Liver (tissue), 9 donors: ENCODE results near the gene ZFYVE19. TPM values are rescaled to one million over a fixed set of nuclear protein-coding genes. Genes with fewer than 3 reads are reported as not detected.

Experiments
- DNase-seq: peaks from one replicate; pipeline ENCODE4 v3.0.0-alpha.2; 2017; ENCODE audit warnings: low spot score
- H3K27ac ChIP-seq, 2 donors: one replicate each; pipeline ENCODE4 v1.7.0; 2013; ENCODE audit warnings: inconsistent platforms in 2 of 2, low read length in 2 of 2, control low read depth in 1 of 2, low read depth in 1 of 2, mild to moderate bottlenecking in 1 of 2
- H3K27me3 ChIP-seq, 4 donors: one replicate each; pipeline versions ENCODE4 v1.6.1 to v1.7.0; 2013; ENCODE audit warnings: low read length in 3 of 4, inconsistent platforms in 1 of 4, mild to moderate bottlenecking in 1 of 4, moderate library complexity in 1 of 4; ENCODE audit not compliant: control insufficient read depth in 4 of 4, insufficient read depth in 4 of 4
- H3K36me3 ChIP-seq, 4 donors: one replicate each; pipeline versions ENCODE4 v1.6.1 to v1.7.0; 2013; ENCODE audit warnings: low read length in 3 of 4, mild to moderate bottlenecking in 3 of 4, low read depth in 1 of 4, moderate library complexity in 1 of 4; ENCODE audit not compliant: control insufficient read depth in 4 of 4, insufficient read depth in 3 of 4
- H3K4me1 ChIP-seq, 4 donors: one replicate each; pipeline versions ENCODE4 v1.6.1 to v1.7.0; 2013; ENCODE audit warnings: low read length in 3 of 4, mild to moderate bottlenecking in 3 of 4, moderate library complexity in 1 of 4; ENCODE audit not compliant: control insufficient read depth in 4 of 4, insufficient read depth in 4 of 4
- H3K4me3 ChIP-seq, 3 donors: one replicate each; pipeline versions ENCODE4 v1.6.1 to v1.7.0; 2013; ENCODE audit warnings: low read length in 3 of 3, control low read depth in 1 of 3, low read depth in 1 of 3, mild to moderate bottlenecking in 1 of 3
- H3K9ac ChIP-seq, 2 donors: one replicate each; pipeline ENCODE4 v1.7.0; 2013; ENCODE audit warnings: low read length in 2 of 2, mild to moderate bottlenecking in 2 of 2, moderate library complexity in 2 of 2, control low read depth in 1 of 2, low read depth in 1 of 2
- H3K9me3 ChIP-seq, 4 donors: one replicate each; pipeline versions ENCODE4 v1.6.1 to v1.7.0; 2013; ENCODE audit warnings: low read length in 3 of 4; ENCODE audit not compliant: control insufficient read depth in 4 of 4
- EGR1 ChIP-seq, 2 donors: IDR thresholded peaks; 2 replicates each; pipeline ENCODE4 v1.6.1; 2016 to 2018; ENCODE audit warnings: antibody characterized with exemption in 2 of 2, low read depth in 2 of 2
- FOXA1 ChIP-seq: IDR thresholded peaks from 2 replicates; pipeline ENCODE4 v1.6.1; 2016; ENCODE audit warnings: antibody characterized with exemption
- FOXA2 ChIP-seq: IDR thresholded peaks from 2 replicates; pipeline ENCODE4 v1.6.1; 2016; ENCODE audit warnings: antibody characterized with exemption
- GABPA ChIP-seq, 2 donors: IDR thresholded peaks in 1 of 2; conservative IDR thresholded peaks in 1 of 2; 2 replicates each; pipeline ENCODE4 v1.6.1; 2016; ENCODE audit warnings: antibody characterized with exemption in 2 of 2, mild to moderate bottlenecking in 1 of 2, moderate library complexity in 1 of 2
- HNF4A ChIP-seq, 2 donors: conservative IDR thresholded peaks; 2 replicates each; pipeline ENCODE4 v1.6.1; 2016; ENCODE audit warnings: antibody characterized with exemption in 2 of 2, mild to moderate bottlenecking in 2 of 2
- HNF4G ChIP-seq: IDR thresholded peaks from 2 replicates; pipeline ENCODE4 v1.6.1; 2016; ENCODE audit warnings: antibody characterized with exemption
- JUND ChIP-seq, 2 donors: IDR thresholded peaks; 2 replicates each; pipeline ENCODE4 v1.6.1; 2016; ENCODE audit warnings: antibody characterized with exemption in 2 of 2
- NR2F2 ChIP-seq: IDR thresholded peaks from 2 replicates; pipeline ENCODE4 v1.6.1; 2016; ENCODE audit warnings: antibody characterized with exemption
- RAD21 ChIP-seq, 2 donors: IDR thresholded peaks; 2 replicates each; pipeline ENCODE4 v1.6.1; 2016; ENCODE audit warnings: antibody characterized with exemption in 2 of 2, mild to moderate bottlenecking in 2 of 2
- RXRA ChIP-seq, 2 donors: IDR thresholded peaks; 2 replicates each; pipeline ENCODE4 v1.6.1; 2017 to 2018; ENCODE audit warnings: antibody characterized with exemption in 2 of 2, mild to moderate bottlenecking in 1 of 2
- SP1 ChIP-seq: IDR thresholded peaks from 2 replicates; pipeline ENCODE4 v1.6.1; 2018; ENCODE audit warnings: antibody characterized with exemption, mild to moderate bottlenecking
- TAF1 ChIP-seq: conservative IDR thresholded peaks from 2 replicates; pipeline ENCODE4 v1.6.1; 2016; ENCODE audit warnings: antibody characterized with exemption, mild to moderate bottlenecking
- YY1 ChIP-seq: IDR thresholded peaks from 2 replicates; pipeline ENCODE4 v1.6.1; 2016; ENCODE audit warnings: antibody characterized with exemption, mild to moderate bottlenecking
- WGBS: extraction: QIAGEN DNeasy Blood & Tissue Kit; methylation state at CpG from one replicate; pipeline ENCODE4 v1.1.7; 2013; 5-methylcytosine and 5-hydroxymethylcytosine counted together
- polyA plus RNA-seq, 2 donors: library from polyadenylated mRNA; stranded (reverse) in 1 of 2; unstranded in 1 of 2; fragments of 200-250 nt in 1 of 2; fragments of >200 nt in 1 of 2; fragmentation: Nextera tagmentation in 1 of 2; extraction: Ambion mirVana in 1 of 2; gene quantifications; one replicate each; pipeline versions ENCODE4 v1.2.1 to v1.2.3, GENCODE V29; 2013 to 2015
- total RNA-seq, 2 donors: library from RNA; depleted of rRNA; stranded (reverse); fragments of >200 nt; gene quantifications; one replicate each; pipeline ENCODE4 v1.2.3, GENCODE V29; 2014
- TF ChIP-seq, protein P1 (sequence below): IDR thresholded peaks from 2 replicates; pipeline ENCODE4 v1.6.1; 2016; ENCODE audit warnings: antibody characterized with exemption
- TF ChIP-seq, protein P2 (sequence below): IDR thresholded peaks from 2 replicates; pipeline ENCODE4 v1.6.1; 2016; ENCODE audit warnings: antibody characterized with exemption, mild to moderate bottlenecking
- TF ChIP-seq, protein P3 (sequence below): fragments of 150-350 bp; IDR thresholded peaks from 2 replicates; pipeline ENCODE4 v1.5.1; 2017; ENCODE audit warnings: improper control_type of control experiment, low read depth, low read length; ENCODE audit not compliant: missing input control
- TF ChIP-seq, protein P4 (sequence below): IDR thresholded peaks from 2 replicates; pipeline ENCODE4 v1.6.1; 2016; ENCODE audit warnings: antibody characterized with exemption
- TF ChIP-seq, protein P5 (sequence below): IDR thresholded peaks from 2 replicates; pipeline ENCODE4 v1.6.1; 2016; ENCODE audit warnings: antibody characterized with exemption
- donor health status: healthy.
- donor health status: healthy.
- donor health status: healthy.
- donor health status: healthy.
- donor health status: healthy.

ZFYVE19 gene
- total and polyA plus RNA-seq, 4 donors = 10.4 to 41.2 (median 19.7) TPM

DNA sequence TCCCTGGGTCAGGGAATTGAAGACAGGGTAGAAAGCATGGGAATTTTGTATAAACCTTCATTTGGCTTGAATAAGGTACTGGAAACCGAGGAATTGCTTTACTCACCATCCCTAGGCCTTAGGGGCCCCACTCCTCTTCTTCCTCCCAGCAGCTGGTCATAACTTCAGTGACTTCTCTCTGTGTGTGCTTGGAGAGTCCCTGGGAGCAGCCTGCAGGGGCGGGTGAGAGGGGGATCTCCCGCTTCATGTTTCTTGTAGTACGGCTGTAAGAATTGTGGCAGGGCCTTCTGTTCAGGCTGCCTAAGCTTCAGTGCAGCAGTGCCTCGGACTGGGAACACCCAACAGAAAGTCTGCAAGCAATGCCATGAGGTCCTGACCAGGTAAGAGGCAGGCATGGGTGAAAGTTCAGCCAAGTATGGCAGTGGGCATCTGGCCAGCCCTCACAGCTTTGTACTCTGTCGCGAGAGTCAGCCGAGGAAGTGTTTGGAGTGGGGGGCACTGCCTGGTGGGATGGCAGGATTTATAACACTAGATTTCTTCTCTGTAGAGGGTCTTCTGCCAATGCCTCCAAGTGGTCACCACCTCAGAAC is 2.1 kb downstream of the ZFYVE19 start:
- no peak overlapping the region for H3K27ac ChIP-seq
- no peak overlapping the region for H3K4me3 ChIP-seq
- H3K4me1 ChIP-seq = peaks cover 1 to 39% (median 29%) of the 10 kb centered on the region in 4 donors
- no peak overlapping the region for H3K9ac ChIP-seq
- no peak for DNase-seq
- TF ChIP-seq, protein P1, sequence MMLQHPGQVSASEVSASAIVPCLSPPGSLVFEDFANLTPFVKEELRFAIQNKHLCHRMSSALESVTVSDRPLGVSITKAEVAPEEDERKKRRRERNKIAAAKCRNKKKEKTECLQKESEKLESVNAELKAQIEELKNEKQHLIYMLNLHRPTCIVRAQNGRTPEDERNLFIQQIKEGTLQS = no peak
- TF ChIP-seq SP1 (no peak), NR2F2 (no peak), EGR1 (IDR thresholded peaks at IDR 0.05; ENCODE audit: low read depth in 2 of 2) (no peak), RAD21 (IDR thresholded peaks at IDR 0.05) (no peak), FOXA2 (no peak), RXRA (IDR thresholded peaks at IDR 0.05) (no peak), GABPA (IDR thresholded peaks at IDR 0.05 in 1 of 2, conservative IDR thresholded peaks at IDR 0.05 in 1 of 2) (no peak), TAF1 (no peak), FOXA1 (no peak), JUND (IDR thresholded peaks at IDR 0.05) (no peak), HNF4A (conservative IDR thresholded peaks at IDR 0.05) (no peak), HNF4G (no peak), YY1 (no peak)
- TF ChIP-seq, protein P2, sequence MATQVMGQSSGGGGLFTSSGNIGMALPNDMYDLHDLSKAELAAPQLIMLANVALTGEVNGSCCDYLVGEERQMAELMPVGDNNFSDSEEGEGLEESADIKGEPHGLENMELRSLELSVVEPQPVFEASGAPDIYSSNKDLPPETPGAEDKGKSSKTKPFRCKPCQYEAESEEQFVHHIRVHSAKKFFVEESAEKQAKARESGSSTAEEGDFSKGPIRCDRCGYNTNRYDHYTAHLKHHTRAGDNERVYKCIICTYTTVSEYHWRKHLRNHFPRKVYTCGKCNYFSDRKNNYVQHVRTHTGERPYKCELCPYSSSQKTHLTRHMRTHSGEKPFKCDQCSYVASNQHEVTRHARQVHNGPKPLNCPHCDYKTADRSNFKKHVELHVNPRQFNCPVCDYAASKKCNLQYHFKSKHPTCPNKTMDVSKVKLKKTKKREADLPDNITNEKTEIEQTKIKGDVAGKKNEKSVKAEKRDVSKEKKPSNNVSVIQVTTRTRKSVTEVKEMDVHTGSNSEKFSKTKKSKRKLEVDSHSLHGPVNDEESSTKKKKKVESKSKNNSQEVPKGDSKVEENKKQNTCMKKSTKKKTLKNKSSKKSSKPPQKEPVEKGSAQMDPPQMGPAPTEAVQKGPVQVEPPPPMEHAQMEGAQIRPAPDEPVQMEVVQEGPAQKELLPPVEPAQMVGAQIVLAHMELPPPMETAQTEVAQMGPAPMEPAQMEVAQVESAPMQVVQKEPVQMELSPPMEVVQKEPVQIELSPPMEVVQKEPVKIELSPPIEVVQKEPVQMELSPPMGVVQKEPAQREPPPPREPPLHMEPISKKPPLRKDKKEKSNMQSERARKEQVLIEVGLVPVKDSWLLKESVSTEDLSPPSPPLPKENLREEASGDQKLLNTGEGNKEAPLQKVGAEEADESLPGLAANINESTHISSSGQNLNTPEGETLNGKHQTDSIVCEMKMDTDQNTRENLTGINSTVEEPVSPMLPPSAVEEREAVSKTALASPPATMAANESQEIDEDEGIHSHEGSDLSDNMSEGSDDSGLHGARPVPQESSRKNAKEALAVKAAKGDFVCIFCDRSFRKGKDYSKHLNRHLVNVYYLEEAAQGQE = no peak
- TF ChIP-seq, protein P3, sequence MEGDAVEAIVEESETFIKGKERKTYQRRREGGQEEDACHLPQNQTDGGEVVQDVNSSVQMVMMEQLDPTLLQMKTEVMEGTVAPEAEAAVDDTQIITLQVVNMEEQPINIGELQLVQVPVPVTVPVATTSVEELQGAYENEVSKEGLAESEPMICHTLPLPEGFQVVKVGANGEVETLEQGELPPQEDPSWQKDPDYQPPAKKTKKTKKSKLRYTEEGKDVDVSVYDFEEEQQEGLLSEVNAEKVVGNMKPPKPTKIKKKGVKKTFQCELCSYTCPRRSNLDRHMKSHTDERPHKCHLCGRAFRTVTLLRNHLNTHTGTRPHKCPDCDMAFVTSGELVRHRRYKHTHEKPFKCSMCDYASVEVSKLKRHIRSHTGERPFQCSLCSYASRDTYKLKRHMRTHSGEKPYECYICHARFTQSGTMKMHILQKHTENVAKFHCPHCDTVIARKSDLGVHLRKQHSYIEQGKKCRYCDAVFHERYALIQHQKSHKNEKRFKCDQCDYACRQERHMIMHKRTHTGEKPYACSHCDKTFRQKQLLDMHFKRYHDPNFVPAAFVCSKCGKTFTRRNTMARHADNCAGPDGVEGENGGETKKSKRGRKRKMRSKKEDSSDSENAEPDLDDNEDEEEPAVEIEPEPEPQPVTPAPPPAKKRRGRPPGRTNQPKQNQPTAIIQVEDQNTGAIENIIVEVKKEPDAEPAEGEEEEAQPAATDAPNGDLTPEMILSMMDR = no peak
- TF ChIP-seq, protein P4, sequence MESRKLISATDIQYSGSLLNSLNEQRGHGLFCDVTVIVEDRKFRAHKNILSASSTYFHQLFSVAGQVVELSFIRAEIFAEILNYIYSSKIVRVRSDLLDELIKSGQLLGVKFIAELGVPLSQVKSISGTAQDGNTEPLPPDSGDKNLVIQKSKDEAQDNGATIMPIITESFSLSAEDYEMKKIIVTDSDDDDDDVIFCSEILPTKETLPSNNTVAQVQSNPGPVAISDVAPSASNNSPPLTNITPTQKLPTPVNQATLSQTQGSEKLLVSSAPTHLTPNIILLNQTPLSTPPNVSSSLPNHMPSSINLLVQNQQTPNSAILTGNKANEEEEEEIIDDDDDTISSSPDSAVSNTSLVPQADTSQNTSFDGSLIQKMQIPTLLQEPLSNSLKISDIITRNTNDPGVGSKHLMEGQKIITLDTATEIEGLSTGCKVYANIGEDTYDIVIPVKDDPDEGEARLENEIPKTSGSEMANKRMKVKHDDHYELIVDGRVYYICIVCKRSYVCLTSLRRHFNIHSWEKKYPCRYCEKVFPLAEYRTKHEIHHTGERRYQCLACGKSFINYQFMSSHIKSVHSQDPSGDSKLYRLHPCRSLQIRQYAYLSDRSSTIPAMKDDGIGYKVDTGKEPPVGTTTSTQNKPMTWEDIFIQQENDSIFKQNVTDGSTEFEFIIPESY = no peak
- TF ChIP-seq, protein P5, sequence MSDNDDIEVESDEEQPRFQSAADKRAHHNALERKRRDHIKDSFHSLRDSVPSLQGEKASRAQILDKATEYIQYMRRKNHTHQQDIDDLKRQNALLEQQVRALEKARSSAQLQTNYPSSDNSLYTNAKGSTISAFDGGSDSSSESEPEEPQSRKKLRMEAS = no peak
- WGBS = 54% methylated on average over 8 of the region's 8 CpGs
- peaks cover 6 to 19% (median 18%) of the 10 kb centered on the region in 4 donors for H3K36me3 ChIP-seq
- H3K9me3 ChIP-seq = no peaks in the 10 kb centered on the region
- no peaks in the 10 kb centered on the region for H3K27me3 ChIP-seq
